HL-60/S4 (cell line): ENCODE measurements around the gene PHF3.

ENCODE experiments used
- in situ Hi-C: fragments of 300-500 bp; cut with MboI; formaldehyde crosslinking; loops from 2 replicates; pipeline ENCODE4 v1.14.3; 2022; ENCODE audit warnings: low sequenced_read_pairs

Gene PHF3

DNA sequence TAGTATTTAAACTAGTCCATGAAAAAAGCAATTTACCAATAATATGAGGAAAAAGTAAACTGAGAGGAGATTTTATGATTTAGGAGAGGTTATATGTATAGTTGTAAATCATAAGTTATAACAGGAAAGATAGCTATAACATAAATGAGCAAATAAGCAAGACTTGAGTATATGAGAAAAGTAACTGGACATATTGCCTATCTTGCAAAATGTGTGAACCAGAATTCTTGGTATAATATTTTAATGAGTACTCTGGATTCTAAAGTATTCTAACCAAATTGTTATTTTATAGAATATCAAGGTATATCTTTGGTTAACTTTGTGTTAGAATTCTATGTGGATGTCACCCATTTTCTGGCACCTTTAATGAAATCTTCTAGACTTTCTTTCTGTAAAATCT is 124.6 kb downstream of the PHF3 start:
- in situ Hi-C loops, result loop anchor here (25.0 kb wide), 1 partner anchor 173 kb away; no protein-coding TSS in a partner anchor

DNA sequence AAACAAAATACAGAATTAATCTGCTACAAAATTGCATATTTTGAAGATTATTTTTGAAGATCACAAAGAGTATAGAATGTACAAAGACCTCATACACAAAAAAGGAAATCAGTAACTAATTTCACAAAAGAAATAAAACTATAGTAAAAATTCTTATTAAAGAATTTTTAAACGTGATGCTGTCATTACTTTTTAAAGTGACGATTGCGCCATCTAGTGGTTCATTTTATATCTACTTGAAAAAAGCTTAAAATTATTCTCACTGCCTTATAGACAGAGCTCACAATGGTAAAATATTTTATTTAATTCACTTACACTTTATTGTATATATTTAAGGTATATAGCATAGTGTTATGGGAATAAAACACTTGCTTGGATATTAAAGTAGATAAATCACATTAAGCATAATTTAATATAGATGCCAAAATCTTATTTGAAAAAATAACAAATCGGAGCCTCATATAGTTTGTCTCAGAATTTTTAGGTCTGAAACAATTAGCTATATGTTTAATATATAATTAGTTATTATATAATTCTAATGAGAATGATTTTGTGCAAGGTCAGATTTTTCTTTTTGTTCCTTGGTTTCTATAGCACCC is 128.8 kb downstream of the PHF3 start:
- in situ Hi-C loops, result loop anchor here (25.0 kb wide), 1 partner anchor 177 kb away; no protein-coding TSS in a partner anchor
